GM12878 (cell line): ENCODE results near the gene PIF1. TPM values are rescaled to one million over a fixed set of nuclear protein-coding genes. Genes with fewer than 3 reads are reported as not detected.

ENCODE experiments used
- ATAC-seq: fragments of 200-7000 bp; cut with Tn5 transposase; 3 replicates; pipeline ENCODE4 v1.9.1; 2020; ENCODE audit warnings: mild to moderate bottlenecking, moderate library complexity
- BruUV-seq: library from RNA; stranded (reverse); fragments of 400-500 nt; replicated peaks from 2 replicates; lab custom pipeline; 2021; lab: Mats Ljungman, UMichigan
- CTCF ChIA-PET: fragments of 300-600 bp; sonication (Branson Sonifier 250); formaldehyde crosslinking; extraction: SDS; loops from one replicate; lab custom pipeline; 2021; ENCODE audit warnings: inconsistent platforms; lab: Yijun Ruan, JAX
- POLR2A ChIA-PET: fragments of 350-600 bp; formaldehyde crosslinking; extraction: SDS; loops from one replicate; lab custom pipeline; 2021; ENCODE audit warnings: inconsistent platforms; lab: Charles Lee
- RAD21 ChIA-PET: fragments of 300-600 bp; sonication (Branson Sonifier 250); formaldehyde crosslinking; loops from one replicate; lab custom pipeline; 2023; ENCODE audit warnings: antibody characterized with exemption; ENCODE audit not compliant: unreplicated experiment; lab: Charles Lee
- SMC1A ChIA-PET: fragments of 300-600 bp; sonication (Branson Sonifier 250); formaldehyde crosslinking; loops from one replicate; lab custom pipeline; 2023; ENCODE audit not compliant: unreplicated experiment, uncharacterized antibody; lab: Charles Lee
- DNase-seq: peaks from one replicate; pipeline ENCODE4 v3.0.0-alpha.2; 2011; ENCODE audit warnings: low read depth, low spot score
- FAIRE-seq: peaks from 3 replicates; lab custom pipeline; 2011; peaks lifted over from hg19 to GRCh38; lab: Jason Lieb, UNC
- H2AFZ ChIP-seq: 2 replicates; pipeline ENCODE4 v1.6.0; 2011; ENCODE audit warnings: low read depth, low read length, control low read depth; ENCODE audit not compliant: control insufficient read depth
- H3K27ac ChIP-seq: 2 replicates; pipeline ENCODE4 v1.5.1; 2011; ENCODE audit warnings: control low read depth; ENCODE audit not compliant: control insufficient read depth, insufficient read depth
- H3K27me3 ChIP-seq, 2 experiments: replicated peaks in 1 of 2; 2 replicates each; pipeline versions ENCODE4 v1.6.0 to v1.6.1; 2011; ENCODE audit warnings: low read length in 1 of 2; ENCODE audit not compliant: control insufficient read depth in 2 of 2, insufficient read depth in 2 of 2
- H3K36me3 ChIP-seq, 2 experiments: 2 replicates each; pipeline ENCODE4 v1.5.1; 2011; ENCODE audit warnings: low read length in 1 of 2; ENCODE audit not compliant: control insufficient read depth in 2 of 2, insufficient read depth in 2 of 2
- H3K4me1 ChIP-seq: 2 replicates; pipeline ENCODE4 v1.6.1; 2011; ENCODE audit warnings: mild to moderate bottlenecking, low read length, moderate library complexity, mixed read lengths; ENCODE audit not compliant: control insufficient read depth, insufficient read depth
- H3K4me2 ChIP-seq: 2 replicates; pipeline ENCODE4 v1.6.0; 2011; ENCODE audit warnings: control low read depth; ENCODE audit not compliant: control insufficient read depth, insufficient read depth
- H3K4me3 ChIP-seq: fragments of 200-600 bp; sonication (generic); 2 replicates; pipeline ENCODE4 v1.5.1; 2016
- H3K79me2 ChIP-seq: 2 replicates; pipeline ENCODE4 v1.6.0; 2011; ENCODE audit warnings: low read length; ENCODE audit not compliant: control insufficient read depth, insufficient read depth
- H3K9ac ChIP-seq: 2 replicates; pipeline ENCODE4 v1.8.0; 2011; ENCODE audit warnings: low read length, control low read depth, mixed read lengths; ENCODE audit not compliant: control insufficient read depth, insufficient read depth
- H3K9me3 ChIP-seq: replicated peaks from 3 replicates; pipeline ENCODE4 v1.5.1; 2011; ENCODE audit warnings: mild to moderate bottlenecking, low read length; ENCODE audit not compliant: control insufficient read depth, insufficient read depth
- H4K20me1 ChIP-seq: 2 replicates; pipeline ENCODE4 v1.6.0; 2011; ENCODE audit not compliant: control insufficient read depth, insufficient read depth
- IKZF1 ChIP-seq: fragments of 450-650 bp; conservative IDR thresholded peaks from 2 replicates; pipeline ENCODE4 v1.6.1; 2017; ENCODE audit warnings: antibody characterized with exemption, mild to moderate bottlenecking
- WGBS: methylation state at CpG from one replicate; pipeline ENCODE4 v1.1.6; 2016; ENCODE audit warnings: low lambda C conversion rate; ENCODE audit not compliant: insufficient replicate concordance, insufficient coverage; ENCODE audit errors: missing lambda C conversion rate; 5-methylcytosine and 5-hydroxymethylcytosine counted together
- in situ Hi-C: fragments of 300-500 bp; cut with MboI; formaldehyde crosslinking; loops from 9 replicates; pipeline ENCODE4 v1.14.3; 2018; ENCODE audit warnings: mixed read lengths
- intact Hi-C: fragments of 100-400 bp; cut with micrococcal nuclease; formaldehyde crosslinking; loops from one replicate; pipeline ENCODE4 v1.14.2; 2022; ENCODE audit not compliant: unreplicated experiment
- polyA plus RNA-seq, 11 experiments: library from polyadenylated mRNA; depleted of rRNA in 4 of 11; unstranded in 6 of 11; stranded (reverse) in 5 of 11; fragments of >200 nt; fragmentation: Nextera tagmentation in 4 of 11; fragmentation: Illumina TruSeq in 1 of 11; extraction: Ambion mirVana in 4 of 11; extraction: Trizol in 1 of 11; gene quantifications; 1 replicate in 1 of 11; 2 replicates in 10 of 11; pipeline versions ENCODE4 v1.2.1 to v1.2.3, GENCODE V29; 2011 to 2016; ENCODE audit warnings: inconsistent platforms in 2 of 11, missing spikeins in 2 of 11, low read depth in 1 of 11
- total RNA-seq, 4 experiments: library from RNA; depleted of rRNA in 3 of 4; stranded (reverse); fragments of >200 nt in 3 of 4; fragmentation: Illumina TruSeq in 1 of 4; extraction: Trizol in 1 of 4; gene quantifications; 2 replicates each; pipeline versions ENCODE4 v1.2.1 to v1.2.3, GENCODE V29; 2013 to 2021
- TF ChIP-seq, protein P1 (sequence below): fragments of 450-650 bp; IDR thresholded peaks from 2 replicates; pipeline ENCODE4 v1.6.1; 2018; ENCODE audit warnings: borderline replicate concordance, mild to moderate bottlenecking; ENCODE audit not compliant: partially characterized antibody

PIF1 gene
- total and polyA plus RNA-seq, 10 of the 15 experiments (the other 5 are each of a cell fraction or from before 2014, with no cell fraction given), result 3.7 to 68.9 (median 31.1) TPM

DNA sequence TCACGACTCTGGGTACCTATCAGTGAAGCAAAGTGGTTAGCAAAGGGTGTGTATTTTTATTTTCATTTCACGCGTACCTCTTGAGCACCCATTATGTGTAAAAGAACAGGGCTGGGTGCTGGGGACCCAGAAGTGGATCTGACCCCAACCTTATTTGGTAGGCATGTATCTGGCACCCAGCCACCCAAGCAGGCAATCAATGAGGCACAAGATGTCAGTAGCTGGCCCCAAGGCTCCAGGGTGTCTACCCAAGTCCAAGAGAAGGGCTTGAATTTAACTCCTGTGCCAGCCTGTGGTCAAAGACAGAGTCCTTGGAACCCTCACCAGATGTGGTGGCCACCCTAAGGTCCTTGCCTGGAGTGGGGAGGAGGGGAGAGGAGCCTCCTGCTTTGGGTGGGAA lies 22.0 kb upstream of the PIF1 start:
- H2AFZ ChIP-seq, result no peak overlapping the region
- ChIA-PET CTCF (interaction anchor here (0.6 to 4.0 kb wide), 7 partner anchors 12 to 132 kb away, joined by 3 to 29 read pairs (median 5); no protein-coding TSS in a partner anchor), RAD21 (interaction anchor here (5.6 to 6.8 kb wide), 2 partner anchors 35 to 45 kb away, joined by 56 to 129 read pairs; no protein-coding TSS in a partner anchor), POLR2A (interaction anchor here (0.5 to 5.3 kb wide), 8 partner anchors 11 to 115 kb away, joined by 3 to 127 read pairs (median 7); no protein-coding TSS in a partner anchor), SMC1A (interaction anchor here (0.8 to 6.5 kb wide), 10 partner anchors 11 to 66 kb away, joined by 3 to 116 read pairs (median 4); no protein-coding TSS in a partner anchor)
- no peaks in the 10 kb centered on the region for H3K27me3 ChIP-seq
- H3K4me2 ChIP-seq, result peak overlapping the region; percentile 99
- no peaks in the 10 kb centered on the region for H4K20me1 ChIP-seq
- H3K4me1 ChIP-seq, result peaks cover 22% of the 10 kb centered on the region
- intact Hi-C loops, result no loop called here
- peaks cover 67% of the 10 kb centered on the region for H3K79me2 ChIP-seq
- H3K4me3 ChIP-seq, result peak overlapping the region; percentile 99; the same call in 1 of the 2 replicates
- BruUV-seq, result no TSS peak
- in situ Hi-C loops, result no loop called here
- DNase-seq (no peak), ATAC-seq (no peak), FAIRE-seq (no peak)
- peaks cover 5 to 14% of the 10 kb centered on the region in 2 experiments for H3K36me3 ChIP-seq
- H3K27ac ChIP-seq, result peak overlapping the region; percentile 58
- TF ChIP-seq IKZF1, result 0 out of 2 replicates have a peak, but pooled peaks have one; percentile 2
- TF ChIP-seq, protein P1, sequence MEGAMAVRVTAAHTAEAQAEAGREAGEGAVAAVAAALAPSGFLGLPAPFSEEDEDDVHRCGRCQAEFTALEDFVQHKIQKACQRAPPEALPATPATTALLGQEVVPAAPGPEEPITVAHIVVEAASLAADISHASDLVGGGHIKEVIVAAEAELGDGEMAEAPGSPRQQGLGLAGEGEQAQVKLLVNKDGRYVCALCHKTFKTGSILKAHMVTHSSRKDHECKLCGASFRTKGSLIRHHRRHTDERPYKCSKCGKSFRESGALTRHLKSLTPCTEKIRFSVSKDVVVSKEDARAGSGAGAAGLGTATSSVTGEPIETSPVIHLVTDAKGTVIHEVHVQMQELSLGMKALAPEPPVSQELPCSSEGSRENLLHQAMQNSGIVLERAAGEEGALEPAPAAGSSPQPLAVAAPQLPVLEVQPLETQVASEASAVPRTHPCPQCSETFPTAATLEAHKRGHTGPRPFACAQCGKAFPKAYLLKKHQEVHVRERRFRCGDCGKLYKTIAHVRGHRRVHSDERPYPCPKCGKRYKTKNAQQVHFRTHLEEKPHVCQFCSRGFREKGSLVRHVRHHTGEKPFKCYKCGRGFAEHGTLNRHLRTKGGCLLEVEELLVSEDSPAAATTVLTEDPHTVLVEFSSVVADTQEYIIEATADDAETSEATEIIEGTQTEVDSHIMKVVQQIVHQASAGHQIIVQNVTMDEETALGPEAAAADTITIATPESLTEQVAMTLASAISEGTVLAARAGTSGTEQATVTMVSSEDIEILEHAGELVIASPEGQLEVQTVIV, result no peak
- 30% methylated on average over 3 of the region's 3 CpGs for WGBS
- peak overlapping the region; percentile 46; the same call in 1 of the 2 replicates for H3K9ac ChIP-seq
- H3K9me3 ChIP-seq, result no peaks in the 10 kb centered on the region
